Measurements from ENCODE around the gene NUB1.

NUB1 gene

DNA sequence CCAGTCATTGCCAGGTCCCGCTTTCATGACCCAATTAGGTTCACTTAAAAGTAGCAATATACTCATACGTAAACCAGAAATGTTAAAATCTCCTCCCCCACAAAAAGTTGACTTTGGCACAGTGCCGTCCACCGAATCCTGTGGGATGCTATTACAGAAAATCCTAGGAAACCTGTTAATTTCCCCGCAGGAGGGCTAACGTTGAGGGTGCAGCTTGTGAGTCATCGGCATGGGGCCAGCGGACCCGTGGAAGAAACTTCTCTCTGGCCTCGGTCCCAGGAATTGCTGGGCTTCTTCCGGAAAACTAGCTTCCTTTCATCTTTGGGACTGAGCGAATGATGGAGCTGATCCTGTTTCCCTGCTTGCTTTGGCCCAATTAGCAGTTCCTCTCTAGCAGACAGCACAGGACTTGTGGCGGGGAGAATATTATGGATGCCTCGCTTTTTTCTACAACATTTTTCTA, 84.9 kb downstream of the NUB1 start:
- DNase-seq (ENCODE audit: insufficient read length, low spot score): no peak
- FAIRE-seq: no peak
- TF ChIP-seq, protein P1, sequence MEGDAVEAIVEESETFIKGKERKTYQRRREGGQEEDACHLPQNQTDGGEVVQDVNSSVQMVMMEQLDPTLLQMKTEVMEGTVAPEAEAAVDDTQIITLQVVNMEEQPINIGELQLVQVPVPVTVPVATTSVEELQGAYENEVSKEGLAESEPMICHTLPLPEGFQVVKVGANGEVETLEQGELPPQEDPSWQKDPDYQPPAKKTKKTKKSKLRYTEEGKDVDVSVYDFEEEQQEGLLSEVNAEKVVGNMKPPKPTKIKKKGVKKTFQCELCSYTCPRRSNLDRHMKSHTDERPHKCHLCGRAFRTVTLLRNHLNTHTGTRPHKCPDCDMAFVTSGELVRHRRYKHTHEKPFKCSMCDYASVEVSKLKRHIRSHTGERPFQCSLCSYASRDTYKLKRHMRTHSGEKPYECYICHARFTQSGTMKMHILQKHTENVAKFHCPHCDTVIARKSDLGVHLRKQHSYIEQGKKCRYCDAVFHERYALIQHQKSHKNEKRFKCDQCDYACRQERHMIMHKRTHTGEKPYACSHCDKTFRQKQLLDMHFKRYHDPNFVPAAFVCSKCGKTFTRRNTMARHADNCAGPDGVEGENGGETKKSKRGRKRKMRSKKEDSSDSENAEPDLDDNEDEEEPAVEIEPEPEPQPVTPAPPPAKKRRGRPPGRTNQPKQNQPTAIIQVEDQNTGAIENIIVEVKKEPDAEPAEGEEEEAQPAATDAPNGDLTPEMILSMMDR (IDR thresholded peaks at IDR 0.05; ENCODE audit: insufficient read depth, missing control alignments): no peak

DNA sequence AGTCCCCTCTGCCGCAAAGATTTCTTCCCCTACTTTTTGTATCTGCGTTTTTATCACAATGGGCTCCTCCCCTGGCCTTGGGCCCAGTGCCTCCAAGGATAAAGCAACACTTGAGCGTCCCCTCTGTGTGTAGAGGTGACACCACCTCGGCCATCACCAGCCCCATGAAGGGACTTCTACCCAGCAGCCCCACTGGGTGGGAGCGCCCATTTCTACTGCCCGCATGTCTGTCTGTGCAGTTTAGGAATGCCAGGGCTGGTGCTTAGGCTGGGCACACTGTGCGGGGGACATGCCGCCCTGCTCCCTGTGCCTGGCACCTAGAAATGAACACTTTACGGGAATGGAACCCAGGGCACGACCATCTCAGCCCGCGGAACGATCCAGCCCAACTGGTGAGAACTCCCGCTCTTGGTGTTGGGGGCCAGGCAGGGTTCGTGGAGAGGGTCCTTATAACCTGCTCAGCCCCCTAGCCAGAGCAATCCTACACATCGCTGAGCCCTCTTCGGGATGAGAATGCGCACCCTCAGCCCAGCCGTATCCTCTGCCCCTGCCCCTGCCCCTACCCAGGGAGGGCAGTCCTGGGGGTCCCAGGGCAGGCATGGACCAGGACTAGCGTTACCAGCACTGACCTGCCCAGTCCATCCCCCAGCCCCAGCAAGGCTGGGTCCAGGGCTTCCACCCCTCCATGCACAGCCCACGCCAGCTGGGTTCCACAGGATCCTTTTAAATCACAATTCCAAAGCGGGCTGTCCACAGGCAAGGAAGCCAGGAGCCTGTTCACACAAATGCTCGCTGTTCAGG, 85.5 kb downstream of the NUB1 start:
- no peak for FAIRE-seq
- TF ChIP-seq, protein P1 (IDR thresholded peaks at IDR 0.05; ENCODE audit: insufficient read depth, missing control alignments): no peak
- no peak for DNase-seq (ENCODE audit: insufficient read length, low spot score)

DNA sequence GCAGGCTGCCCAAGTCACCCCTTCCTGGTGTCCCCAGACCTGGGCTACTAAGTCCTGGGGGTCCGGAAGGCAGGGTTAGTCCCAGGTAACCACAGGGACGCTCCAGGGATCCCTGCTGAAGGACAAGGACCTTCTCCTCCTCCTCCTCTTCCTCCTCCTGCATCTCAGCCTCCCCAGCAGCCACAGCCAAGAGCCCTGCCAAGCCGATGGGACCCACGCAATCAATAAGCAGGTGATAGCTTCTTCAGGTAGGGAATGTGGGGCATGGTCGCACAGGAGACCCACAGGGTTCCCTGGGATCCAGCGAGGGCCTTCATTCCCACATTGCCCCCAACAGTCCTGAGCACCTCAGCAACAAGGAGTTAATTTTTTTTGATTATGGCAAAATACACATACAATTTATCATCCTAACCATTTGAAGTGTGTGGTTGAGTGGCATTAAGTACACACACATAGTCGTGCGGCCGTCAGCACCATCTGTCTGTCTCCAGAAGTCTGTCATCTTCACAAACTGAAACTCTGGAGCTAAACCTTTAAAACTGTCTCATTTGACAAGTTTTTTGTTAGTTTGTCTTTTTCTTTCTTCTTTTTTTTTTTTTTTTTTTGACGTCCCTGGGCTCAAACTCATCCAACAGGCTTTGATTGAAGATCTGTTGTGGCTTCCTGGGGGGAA, 86.2 kb downstream of the NUB1 start:
- DNase-seq (ENCODE audit: insufficient read length, low spot score) (no peak), FAIRE-seq (no peak)
- TF ChIP-seq, protein P1 (IDR thresholded peaks at IDR 0.05; ENCODE audit: insufficient read depth, missing control alignments): no peak

Measured in D721Med (cell line).